Bronchial epithelial cell (primary cell): ENCODE measurements around the gene FHIT. TPM values are rescaled to one million over a fixed set of nuclear protein-coding genes. Genes with fewer than 3 reads are reported as not detected.

ENCODE experiments used
- DNase-seq: peaks from one replicate; pipeline ENCODE4 v3.0.0-alpha.2; 2010; ENCODE audit warnings: low read depth
- FAIRE-seq: peaks from 2 replicates; lab custom pipeline; 2011; peaks lifted over from hg19 to GRCh38; lab: Jason Lieb, UNC
- H3K27me3 ChIP-seq: 2 replicates; pipeline ENCODE4 v1.5.1; 2011; ENCODE audit warnings: low read length; ENCODE audit not compliant: control insufficient read depth, insufficient read depth
- H3K36me3 ChIP-seq: 2 replicates; pipeline ENCODE4 v1.5.1; 2011; ENCODE audit warnings: low read length; ENCODE audit not compliant: control insufficient read depth, insufficient read depth
- H3K4me3 ChIP-seq: 2 replicates; pipeline ENCODE4 v1.5.1; 2011; ENCODE audit warnings: mild to moderate bottlenecking, low read depth, low read length, control low read depth
- total RNA-seq: library from RNA; depleted of rRNA; stranded (reverse); fragments of >200 nt; gene quantifications from 2 replicates; pipeline ENCODE4 v1.2.1, GENCODE V29; 2014
- TF ChIP-seq, protein P1 (sequence below): IDR thresholded peaks from 2 replicates; pipeline ENCODE4 v1.5.1; 2011; ENCODE audit warnings: mild to moderate bottlenecking, moderate library complexity, low read length, control low read depth, inconsistent platforms; ENCODE audit not compliant: insufficient read depth, severe bottlenecking

FHIT gene
- total RNA-seq, 1 donor from 2014 or later, result 1.6 TPM

- no peaks in the 10 kb centered on the region for H3K27me3 ChIP-seq
- no peak for DNase-seq
- H3K4me3 ChIP-seq, result no peak overlapping the region
- FAIRE-seq, result no peak
- H3K36me3 ChIP-seq, result no peaks in the 10 kb centered on the region
- TF ChIP-seq, protein P1, sequence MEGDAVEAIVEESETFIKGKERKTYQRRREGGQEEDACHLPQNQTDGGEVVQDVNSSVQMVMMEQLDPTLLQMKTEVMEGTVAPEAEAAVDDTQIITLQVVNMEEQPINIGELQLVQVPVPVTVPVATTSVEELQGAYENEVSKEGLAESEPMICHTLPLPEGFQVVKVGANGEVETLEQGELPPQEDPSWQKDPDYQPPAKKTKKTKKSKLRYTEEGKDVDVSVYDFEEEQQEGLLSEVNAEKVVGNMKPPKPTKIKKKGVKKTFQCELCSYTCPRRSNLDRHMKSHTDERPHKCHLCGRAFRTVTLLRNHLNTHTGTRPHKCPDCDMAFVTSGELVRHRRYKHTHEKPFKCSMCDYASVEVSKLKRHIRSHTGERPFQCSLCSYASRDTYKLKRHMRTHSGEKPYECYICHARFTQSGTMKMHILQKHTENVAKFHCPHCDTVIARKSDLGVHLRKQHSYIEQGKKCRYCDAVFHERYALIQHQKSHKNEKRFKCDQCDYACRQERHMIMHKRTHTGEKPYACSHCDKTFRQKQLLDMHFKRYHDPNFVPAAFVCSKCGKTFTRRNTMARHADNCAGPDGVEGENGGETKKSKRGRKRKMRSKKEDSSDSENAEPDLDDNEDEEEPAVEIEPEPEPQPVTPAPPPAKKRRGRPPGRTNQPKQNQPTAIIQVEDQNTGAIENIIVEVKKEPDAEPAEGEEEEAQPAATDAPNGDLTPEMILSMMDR, result no peak
Measured at GRCh38 chr3:60435941-60436650, 815.2 kb downstream of the FHIT start.

DNA sequence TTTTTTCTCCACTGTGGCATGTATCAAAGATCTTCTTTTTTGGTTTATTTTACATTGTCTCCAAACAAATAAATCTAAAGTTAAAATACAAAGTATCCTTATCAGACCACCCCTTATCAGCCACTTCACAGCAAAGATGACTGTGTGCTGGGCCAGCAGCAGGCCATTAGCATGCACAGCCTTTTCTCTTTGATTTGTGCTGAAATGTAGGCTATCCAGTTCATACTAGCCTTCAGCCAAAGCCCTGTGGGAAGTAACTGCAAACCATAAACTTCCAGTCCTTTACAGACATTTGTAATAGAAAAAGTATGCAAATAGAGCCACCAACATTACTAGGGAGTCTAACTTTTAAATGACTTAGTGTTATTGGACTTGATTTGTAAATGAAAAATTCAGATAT is 816.3 kb downstream of the FHIT start:
- TF ChIP-seq, protein P1, result no peak
- FAIRE-seq, result no peak
- DNase-seq, result no peak
- H3K4me3 ChIP-seq, result no peak overlapping the region
- no peaks in the 10 kb centered on the region for H3K27me3 ChIP-seq
- H3K36me3 ChIP-seq, result no peaks in the 10 kb centered on the region

- TF ChIP-seq, protein P1, result no peak
Measured at GRCh38 chr3:60434323-60434722, 816.9 kb downstream of the FHIT start.

GRCh38 chr3:60431599-60431958 is 819.7 kb downstream of the FHIT start:
- FAIRE-seq, result no peak
- Histone ChIP-seq H3K27me3 (no peaks in the 10 kb centered on the region), H3K36me3 (no peaks in the 10 kb centered on the region), H3K4me3 (no peak overlapping the region)
- no peak for DNase-seq
- TF ChIP-seq, protein P1, result no peak

More at GRCh38 chr3:60434323-60434722, 816.9 kb downstream of the FHIT start:
- DNase-seq (no peak), FAIRE-seq (no peak)
- no peaks in the 10 kb centered on the region for H3K27me3 ChIP-seq
- no peaks in the 10 kb centered on the region for H3K36me3 ChIP-seq
- no peak overlapping the region for H3K4me3 ChIP-seq

DNA sequence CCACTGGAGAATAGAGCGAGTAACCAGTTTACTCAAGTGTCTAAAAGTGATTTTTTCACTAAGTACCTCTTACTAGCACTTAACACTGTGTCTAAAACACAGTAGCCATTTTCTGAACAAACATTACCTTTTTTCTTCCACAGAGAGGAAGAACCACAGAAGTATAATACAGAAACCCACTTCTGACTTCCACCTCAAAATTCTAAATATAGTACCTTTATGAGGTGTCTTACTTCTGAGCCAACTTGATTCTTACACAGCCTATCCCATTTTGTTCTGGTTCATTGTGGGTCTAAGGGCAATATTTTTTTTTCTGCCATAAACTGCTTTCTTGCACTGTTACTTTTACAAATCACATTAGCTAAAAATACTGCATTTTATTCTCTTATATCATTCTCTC is 821.0 kb downstream of the FHIT start:
- Histone ChIP-seq H3K27me3 (no peaks in the 10 kb centered on the region), H3K4me3 (no peak overlapping the region), H3K36me3 (no peaks in the 10 kb centered on the region)
- FAIRE-seq, result no peak
- TF ChIP-seq, protein P1, result no peak
- DNase-seq, result no peak

GRCh38 chr3:60427109-60427508 is 824.1 kb downstream of the FHIT start:
- Histone ChIP-seq H3K27me3 (no peaks in the 10 kb centered on the region), H3K36me3 (no peaks in the 10 kb centered on the region), H3K4me3 (no peak overlapping the region)
- no peak for FAIRE-seq
- DNase-seq, result no peak
- TF ChIP-seq, protein P1, result no peak
